NCI-H2196 treated with DMSO at 0.1 percent for 48 hours (cell line): ENCODE measurements around the gene MS4A5.

ENCODE experiments used
- DNase-seq: peaks from one replicate; lab custom pipeline; 2025; ENCODE audit not compliant: unreplicated experiment; lab: John Stamatoyannopoulos, UW

The MS4A5 gene

GRCh38 chr11:60477035-60477445 is 47.7 kb downstream of the MS4A5 start:
- no peak for DNase-seq

DNA sequence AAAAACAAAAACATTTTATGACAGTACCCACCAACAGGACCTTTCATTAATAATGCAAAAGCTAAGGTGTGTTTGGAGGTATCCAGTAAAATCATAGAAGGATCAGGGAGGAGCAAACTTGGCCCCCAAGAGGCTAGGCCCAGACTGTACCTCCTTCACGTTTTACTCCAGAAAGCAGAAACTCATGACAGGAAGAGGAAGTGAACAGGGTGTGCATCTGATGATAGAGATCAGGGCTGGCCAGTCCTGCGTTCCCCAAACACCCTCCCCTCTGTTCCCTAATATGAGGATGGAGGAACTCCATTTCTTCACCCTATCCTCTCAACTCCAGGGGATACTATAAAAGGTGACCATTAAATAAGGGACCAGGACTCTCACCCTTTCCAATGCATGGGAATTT is 53.0 kb downstream of the MS4A5 start:
- no peak for DNase-seq

DNA sequence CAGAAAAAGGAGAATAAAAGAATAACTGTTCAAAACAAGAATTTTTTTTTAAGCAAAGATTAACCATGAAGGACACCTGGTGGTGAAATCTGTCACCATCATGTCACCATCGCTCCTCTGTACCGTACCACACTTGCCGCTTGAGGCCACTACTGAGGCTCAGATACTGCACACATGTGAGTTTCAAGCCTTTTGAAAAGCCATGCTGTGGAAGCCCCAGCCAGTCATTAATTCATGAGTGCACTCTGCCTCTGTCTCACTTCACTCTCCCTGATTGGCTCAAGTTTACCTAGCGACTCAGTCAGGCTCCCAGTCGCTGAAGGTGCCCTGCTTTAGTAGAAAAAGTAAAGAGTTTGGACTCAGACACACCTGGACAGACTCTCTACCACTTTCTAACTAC is 56.6 kb downstream of the MS4A5 start:
- no peak for DNase-seq

DNA sequence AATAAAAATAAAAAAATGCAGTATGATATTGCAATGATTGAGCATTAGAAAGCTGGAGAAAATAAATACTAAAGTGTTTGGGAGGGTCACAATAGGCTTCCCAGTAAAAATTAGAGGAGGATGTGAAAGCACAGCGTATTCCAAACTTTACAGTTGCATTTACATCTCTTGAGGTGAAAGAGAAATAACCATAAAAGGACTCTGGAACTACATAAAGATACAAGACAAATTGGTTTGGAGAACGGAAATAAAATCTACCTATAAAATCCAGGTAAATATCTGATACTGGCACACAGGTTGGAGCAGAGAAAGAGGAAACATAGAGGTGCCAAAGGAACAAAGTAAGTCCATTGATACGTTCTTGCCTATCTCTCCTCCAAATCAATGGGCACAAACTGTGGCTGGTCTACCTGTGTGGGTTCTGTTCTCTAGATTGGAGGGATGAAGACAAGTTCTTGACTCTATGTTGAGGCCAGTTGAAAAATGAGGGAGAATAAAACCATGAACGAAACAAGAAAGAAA is 63.2 kb downstream of the MS4A5 start, which contains the start of gene MS4A12:
Gene MS4A12 (plus strand): TSS at position 291 of the 522 bp plus-strand sequence. CDS start 4,541 bp downstream, outside the sequence.
- DNase-seq = no peak

- no peak for DNase-seq
These were observed 64.1 kb downstream of the MS4A5 start for GRCh38 chr11:60493454-60493853.
